EH (cell line): Measurements from ENCODE around the gene UMAD1.
"Not testable (repeated sequence)": the region's sequence is repeated elsewhere in the genome, so short reads cannot be mapped to it uniquely, and the experiment has no call there.

Experiments
- DNase-seq: peaks from one replicate; pipeline ENCODE4 v3.0.0-alpha.2; 2015; ENCODE audit warnings: low read depth

The UMAD1 gene

DNA sequence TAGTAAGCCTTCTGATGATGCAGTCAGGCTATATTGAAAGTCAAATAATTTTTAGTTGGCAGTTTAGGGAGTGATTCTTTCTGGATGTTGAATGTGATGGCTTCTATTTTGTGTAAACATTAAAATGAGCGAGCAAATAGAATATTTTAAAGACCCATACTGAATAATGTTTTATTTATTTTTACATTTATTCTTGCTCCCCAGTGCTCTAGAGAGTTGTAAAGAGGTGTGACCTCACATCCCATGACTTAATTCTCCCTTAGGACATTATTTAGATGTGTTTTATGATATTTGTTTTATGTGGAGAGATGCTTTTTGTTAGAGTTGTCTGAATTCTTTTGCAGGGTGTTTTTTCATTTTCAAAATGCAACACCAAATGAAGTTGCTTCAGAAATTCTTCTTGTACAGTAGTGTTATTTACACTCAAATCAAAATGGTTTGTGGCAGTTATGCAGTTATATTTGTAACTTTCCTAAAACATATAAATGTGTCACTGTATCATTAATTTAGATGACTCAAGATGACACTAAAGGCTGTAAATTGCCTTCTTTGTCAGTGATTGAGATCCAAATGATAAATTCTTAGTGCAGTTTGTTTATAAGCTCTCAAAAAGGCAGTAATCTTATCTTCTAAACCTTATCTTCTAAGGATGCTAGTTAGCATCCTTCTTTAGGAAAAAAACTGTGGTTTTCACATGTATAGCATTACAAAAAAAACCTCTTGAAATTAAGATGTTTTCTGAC is 12.4 kb downstream of the UMAD1 start:
- DNase-seq = no peak

DNA sequence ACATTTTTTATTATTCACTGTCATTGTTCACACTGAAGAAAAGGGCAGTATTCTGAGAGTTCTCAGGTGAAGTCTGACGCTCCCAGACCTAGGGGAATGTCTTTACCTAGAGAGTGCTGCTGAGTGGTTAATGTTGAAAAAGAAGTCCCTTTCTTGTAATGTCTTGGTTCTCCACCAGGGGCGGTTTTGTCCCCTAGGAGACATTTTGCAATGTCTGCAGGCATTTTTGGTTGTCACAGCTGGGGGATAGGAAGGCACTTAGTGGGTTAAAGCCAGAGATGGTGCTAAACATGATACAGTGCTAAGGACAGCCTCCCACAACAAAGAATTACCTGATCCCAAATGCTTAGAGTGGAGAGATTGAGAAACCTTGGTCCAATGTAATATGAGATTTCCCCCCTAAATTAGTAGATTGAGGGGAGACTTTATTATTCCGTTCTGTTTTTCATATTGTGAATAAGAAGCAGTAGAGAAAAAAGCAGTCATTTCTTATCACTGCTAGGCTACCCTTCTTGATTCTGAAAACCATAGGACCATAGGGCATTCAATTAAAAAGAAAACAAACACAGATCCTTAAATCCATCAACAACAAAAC is 13.1 kb downstream of the UMAD1 start:
- no peak for DNase-seq

GRCh38 chr7:7654964-7655715 is 14.6 kb downstream of the UMAD1 start:
- DNase-seq = no peak

GRCh38 chr7:7656459-7656858 is 15.9 kb downstream of the UMAD1 start:
- DNase-seq = not testable (repeated sequence)

GRCh38 chr7:7662527-7662926 is 22.0 kb downstream of the UMAD1 start:
- DNase-seq = no peak

DNA sequence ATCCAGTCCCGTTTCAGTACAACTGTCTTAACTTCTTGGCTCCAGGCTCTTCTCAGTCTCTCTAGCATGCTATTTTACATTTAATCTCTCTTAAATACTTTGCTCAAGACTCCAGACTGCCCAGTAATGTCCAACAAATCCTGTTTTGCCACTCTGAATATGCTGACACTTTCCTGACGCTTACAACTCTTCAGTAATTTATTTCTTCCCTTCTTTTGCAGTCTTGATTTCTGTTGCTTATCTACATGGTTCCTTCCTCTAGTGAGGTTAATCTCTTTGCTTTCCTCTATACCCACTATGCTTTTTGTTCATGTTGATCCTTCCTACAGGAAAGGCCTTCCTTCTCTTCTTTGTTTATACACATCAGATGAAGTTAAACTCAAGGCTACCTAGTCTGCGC is 23.7 kb downstream of the UMAD1 start:
- DNase-seq = no peak

DNA sequence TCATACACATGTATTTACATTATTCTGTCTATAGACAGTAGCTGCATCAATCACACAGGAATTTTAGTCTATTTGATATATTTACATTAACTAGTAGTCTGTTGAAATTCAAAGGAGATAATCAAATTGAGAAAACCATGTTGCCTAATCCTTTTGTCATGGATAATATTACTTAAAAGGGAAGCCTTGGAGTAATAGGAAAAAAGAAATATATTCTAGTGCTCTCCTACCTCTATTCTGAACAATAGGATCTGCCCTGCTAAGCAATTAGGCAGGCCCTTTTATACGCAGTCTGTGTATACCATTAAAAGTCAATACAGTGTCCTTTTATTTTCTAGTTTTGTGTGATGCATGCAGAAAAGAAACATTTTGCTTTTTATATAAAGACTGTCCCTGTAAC is 24.5 kb downstream of the UMAD1 start:
- DNase-seq = no peak

GRCh38 chr7:7667187-7667586 is 26.6 kb downstream of the UMAD1 start:
- DNase-seq = no peak

GRCh38 chr7:7668706-7669105 is 28.2 kb downstream of the UMAD1 start:
- no peak for DNase-seq

DNA sequence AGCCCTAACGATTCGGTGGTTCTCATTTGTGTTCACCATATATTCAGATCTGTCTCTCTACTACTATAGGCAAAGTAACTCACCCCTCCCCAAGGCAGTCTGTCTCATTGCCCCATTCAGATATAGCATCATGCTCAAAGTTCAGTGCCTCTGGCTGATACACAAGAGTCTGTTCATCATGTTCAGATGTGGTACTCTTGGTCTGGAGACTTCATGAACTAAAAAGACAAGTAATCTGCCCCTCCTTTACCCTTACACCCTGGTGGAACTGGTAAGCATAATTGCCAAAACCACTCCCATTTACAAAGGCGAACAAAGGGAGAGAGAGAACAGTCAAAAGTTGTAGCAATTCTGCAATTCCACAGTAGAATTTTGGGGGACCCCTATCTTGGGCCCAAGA is 29.9 kb downstream of the UMAD1 start:
- no peak for DNase-seq

DNA sequence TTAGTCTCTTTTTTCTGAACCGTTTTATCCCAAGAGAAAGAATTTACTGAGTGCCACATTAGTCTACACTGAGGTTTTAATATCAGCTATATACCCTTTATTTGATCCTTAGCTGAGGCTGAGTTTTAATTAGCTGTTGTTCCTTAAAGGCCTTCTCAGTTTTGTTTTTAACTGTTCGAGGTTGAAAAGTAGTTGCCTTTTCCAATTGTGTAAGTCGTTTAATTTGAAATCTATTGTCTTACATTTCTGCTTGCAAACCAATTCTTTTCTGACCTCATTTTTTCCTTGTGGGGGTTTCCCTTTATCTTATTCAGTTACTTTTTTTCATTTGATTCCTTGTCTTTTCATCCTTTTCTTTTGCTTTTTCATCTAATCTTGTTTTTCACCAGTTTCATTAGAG is 30.8 kb downstream of the UMAD1 start:
- DNase-seq = no peak

GRCh38 chr7:7672545-7673239 is 32.1 kb downstream of the UMAD1 start:
- DNase-seq = no peak

DNA sequence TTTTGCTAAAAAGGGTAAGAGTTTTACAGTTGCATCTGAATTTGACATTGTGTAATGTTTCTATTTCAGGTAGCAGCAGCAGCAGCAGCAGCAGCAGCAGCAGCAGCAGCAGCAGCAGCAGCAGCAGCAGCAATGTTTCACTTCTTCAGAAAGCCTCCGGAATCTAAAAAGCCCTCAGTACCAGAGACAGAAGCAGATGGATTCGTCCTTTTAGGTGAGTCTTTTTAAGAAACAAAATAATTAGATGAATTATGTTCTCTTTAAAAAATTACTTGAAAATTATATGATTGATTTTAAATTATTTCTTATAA is 32.6 kb downstream of the UMAD1 start:
- no peak for DNase-seq

GRCh38 chr7:7675686-7676085 is 35.1 kb downstream of the UMAD1 start:
- no peak for DNase-seq

DNA sequence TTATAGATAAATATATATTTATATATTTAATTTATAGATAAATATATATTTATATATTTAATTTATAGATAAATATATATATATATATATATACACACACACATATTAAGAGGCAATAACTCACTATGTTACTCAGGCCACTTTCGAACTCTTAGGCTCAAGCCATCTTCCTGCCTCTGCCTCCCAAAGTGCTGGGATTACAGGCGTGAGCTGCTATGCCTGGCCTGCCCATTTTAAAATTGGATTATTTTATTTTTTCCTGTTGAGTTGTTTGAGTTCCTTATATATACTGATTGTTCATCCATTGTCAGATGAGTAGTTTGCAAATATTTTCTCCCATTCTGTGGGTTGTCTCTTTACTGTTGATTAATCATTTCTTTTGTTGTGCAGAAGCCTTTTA is 39.1 kb downstream of the UMAD1 start:
- not testable (repeated sequence) for DNase-seq

GRCh38 chr7:7681191-7681935 is 40.8 kb downstream of the UMAD1 start:
- DNase-seq = peak; percentile 62

DNA sequence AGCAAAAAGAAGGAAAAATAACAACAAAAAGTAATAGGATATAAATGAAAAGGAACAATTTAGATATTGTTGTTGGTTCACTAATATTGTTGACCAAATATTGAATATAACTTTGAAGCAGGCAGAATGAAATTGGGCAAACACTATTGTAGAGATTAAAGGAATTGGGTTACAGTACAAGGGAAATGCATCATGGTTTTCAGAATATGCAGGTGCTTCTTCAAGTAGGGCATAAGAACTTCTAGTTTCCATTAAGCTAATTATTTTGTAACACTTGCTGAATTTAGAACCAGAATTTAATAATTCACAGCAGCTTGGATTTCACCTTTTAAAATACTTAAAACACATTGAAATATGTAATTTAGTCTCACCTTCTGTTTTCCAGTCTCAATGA is 41.4 kb downstream of the UMAD1 start:
- DNase-seq = no peak

GRCh38 chr7:7682861-7683260 is 42.3 kb downstream of the UMAD1 start:
- no peak for DNase-seq

DNA sequence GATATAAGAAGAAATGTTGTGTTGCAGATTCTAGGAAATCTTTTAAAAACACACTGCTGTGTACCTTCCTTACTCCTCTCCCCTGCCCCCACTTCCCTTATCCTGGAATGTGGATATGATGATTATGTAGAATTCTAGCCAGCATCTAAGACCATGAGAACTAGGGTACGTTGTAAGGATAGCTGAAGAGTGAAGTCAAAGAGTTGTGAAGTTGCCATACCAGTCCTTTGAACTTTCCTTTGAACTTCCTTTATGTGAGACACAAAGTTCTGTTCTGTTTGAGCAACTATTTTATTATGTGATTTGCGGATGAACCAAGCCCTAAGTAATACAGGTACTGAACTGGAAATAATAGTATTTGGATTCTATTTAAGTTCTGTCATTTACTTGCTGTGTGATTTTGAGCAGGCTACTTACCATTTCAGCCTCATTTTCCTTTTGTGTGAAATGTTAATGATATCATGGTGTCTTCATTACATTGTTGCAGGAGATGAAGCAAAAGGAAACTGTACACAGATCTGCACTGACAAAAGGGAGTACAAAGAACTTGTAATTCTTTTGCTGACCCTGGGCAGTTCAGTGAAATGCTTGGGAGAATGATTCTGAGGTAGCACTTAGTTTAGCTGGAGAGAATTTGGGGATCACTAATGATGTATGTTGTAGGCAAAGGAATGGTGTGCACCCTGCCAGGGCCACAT is 46.4 kb downstream of the UMAD1 start:
- peak; percentile 6 for DNase-seq

- no peak for DNase-seq
These were observed 47.2 kb downstream of the UMAD1 start for GRCh38 chr7:7687800-7688199.

- no peak for DNase-seq
These were observed 47.8 kb downstream of the UMAD1 start for GRCh38 chr7:7688310-7688709.

GRCh38 chr7:7688956-7689355 is 48.4 kb downstream of the UMAD1 start:
- DNase-seq = no peak
